Panc1 (cell line): ENCODE data around the gene SEC14L5. TPM values are rescaled to one million over a fixed set of nuclear protein-coding genes. Genes with fewer than 3 reads are reported as not detected.

ENCODE experiments used
- ATAC-seq: fragments of 200-7000 bp; cut with Tn5 transposase; 2 replicates; pipeline ENCODE4 v1.9.1; 2020; ENCODE audit warnings: mild to moderate bottlenecking, moderate library complexity
- BruUV-seq: library from RNA; stranded (reverse); fragments of 400-500 nt; replicated peaks from 2 replicates; lab custom pipeline; 2021; lab: Mats Ljungman, UMichigan
- CTCF ChIA-PET: fragments of 300-600 bp; sonication (Branson Sonifier 250); formaldehyde crosslinking; loops from one replicate; lab custom pipeline; 2022; ENCODE audit warnings: antibody characterized with exemption; lab: Charles Lee
- POLR2A ChIA-PET: fragments of 300-600 bp; sonication (Branson Sonifier 250); formaldehyde crosslinking; loops from one replicate; lab custom pipeline; 2022; ENCODE audit warnings: antibody characterized with exemption; lab: Charles Lee
- DNase-seq: peaks from one replicate; pipeline ENCODE4 v3.0.0-alpha.2; 2010; ENCODE audit warnings: low read depth, low spot score
- H3K27ac ChIP-seq: 2 replicates; pipeline ENCODE4 v1.5.1; 2011; ENCODE audit warnings: mild to moderate bottlenecking, low read length, inconsistent platforms
- H3K27me3 ChIP-seq: fragments of 200-500 bp; sonication (Bioruptor generic); 2 replicates; pipeline ENCODE4 v1.6.0; 2014; ENCODE audit warnings: low read length, inconsistent platforms; ENCODE audit not compliant: control insufficient read depth, insufficient read depth
- H3K36me3 ChIP-seq: fragments of 200-500 bp; sonication (Bioruptor generic); 2 replicates; pipeline ENCODE4 v1.5.1; 2014; ENCODE audit warnings: inconsistent platforms, mild to moderate bottlenecking, low read length, moderate library complexity; ENCODE audit not compliant: control insufficient read depth, insufficient read depth
- H3K4me1 ChIP-seq: 2 replicates; pipeline ENCODE4 v1.5.1; 2011; ENCODE audit warnings: inconsistent platforms, mild to moderate bottlenecking, low read length, moderate library complexity; ENCODE audit not compliant: control insufficient read depth, insufficient read depth
- H3K4me3 ChIP-seq, 2 experiments: 2 replicates each; pipeline ENCODE4 v1.5.1; 2011 to 2012; ENCODE audit warnings: low read depth in 2 of 2, low read length in 2 of 2, mild to moderate bottlenecking in 2 of 2, inconsistent platforms in 1 of 2, moderate library complexity in 1 of 2
- H3K9me3 ChIP-seq: fragments of 200-500 bp; sonication (Bioruptor generic); 2 replicates; pipeline ENCODE4 v1.5.1; 2014; ENCODE audit warnings: low read depth, mild to moderate bottlenecking, inconsistent platforms, low read length, moderate library complexity; ENCODE audit not compliant: control insufficient read depth, insufficient read depth
- CTCF ChIP-seq: fragments of 450-650 bp; IDR thresholded peaks from 2 replicates; pipeline ENCODE4 v1.5.1; 2017; ENCODE audit warnings: mild to moderate bottlenecking
- POLR2AphosphoS5 ChIP-seq: IDR thresholded peaks from 2 replicates; pipeline ENCODE4 v1.6.1; 2012; ENCODE audit warnings: mild to moderate bottlenecking, low read depth, low read length, moderate library complexity
- REST ChIP-seq, 2 experiments: IDR thresholded peaks; 2 replicates each; pipeline ENCODE4 v1.6.1; 2011 to 2012; ENCODE audit warnings: low read depth in 2 of 2, control low read depth in 1 of 2, low read length in 1 of 2, mild to moderate bottlenecking in 1 of 2, moderate library complexity in 1 of 2; ENCODE audit not compliant: insufficient read depth in 1 of 2
- SIN3A ChIP-seq: IDR thresholded peaks from 2 replicates; pipeline ENCODE4 v1.6.1; 2012; ENCODE audit warnings: low read depth, mild to moderate bottlenecking, low read length, moderate library complexity, borderline replicate concordance; ENCODE audit not compliant: insufficient read depth
- TCF7L2 ChIP-seq: IDR thresholded peaks from 2 replicates; pipeline ENCODE4 v1.6.1; 2011; ENCODE audit warnings: mild to moderate bottlenecking, low read depth, low read length, inconsistent platforms
- in situ Hi-C: cut with HindIII; loops from 2 replicates; pipeline ENCODE4 v1.10.0; 2016; ENCODE audit warnings: low sequenced_read_pairs, low pct_unique_long_range_greater_than_20kb
- intact Hi-C: fragments of 100-400 bp; cut with micrococcal nuclease; formaldehyde crosslinking; loops from one replicate; pipeline ENCODE4 v1.10.0; 2022; ENCODE audit not compliant: unreplicated experiment
- total RNA-seq: library from RNA; stranded (reverse); gene quantifications from one replicate; pipeline ENCODE4 v1.2.1, GENCODE V29; 2021; ENCODE audit not compliant: unreplicated experiment

Gene SEC14L5
- total RNA-seq, 1 experiment from 2014 or later, result 0.26 TPM

DNA sequence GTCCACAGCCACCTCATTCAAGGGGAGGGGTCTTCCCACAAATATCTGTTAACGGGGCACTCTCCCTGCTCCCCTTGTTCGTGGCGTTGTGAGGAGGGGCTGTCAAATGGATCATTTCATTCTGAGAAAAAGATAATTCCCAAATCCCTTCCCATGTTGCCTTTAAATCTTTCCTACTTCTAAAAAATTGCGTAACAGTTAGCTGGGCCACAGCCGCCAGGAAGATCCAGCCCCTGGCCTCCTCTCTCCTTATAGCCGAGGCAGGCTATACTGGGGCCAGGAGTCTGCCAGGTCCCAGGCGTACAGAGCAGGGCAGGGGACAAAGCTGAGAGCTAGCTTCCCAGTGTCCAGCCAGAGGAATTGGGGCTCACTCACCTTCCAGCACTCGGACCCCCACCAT lies 107.2 kb downstream of the SEC14L5 start:
- no TSS peak for BruUV-seq
- H3K27me3 ChIP-seq, result no peaks in the 10 kb centered on the region; the same call in 1 of the 2 replicates
- no peak overlapping the region for H3K4me3 ChIP-seq
- no peak for TF ChIP-seq TCF7L2
- TF ChIP-seq POLR2AphosphoS5, result no peak
- ChIA-PET CTCF (no interaction called here), POLR2A (interaction anchor here (0.6 kb wide), 1 partner anchor 331 kb away, joined by 3 read pairs; the partner anchor contains the start of genes ANKS3 and DNAAF8)
- H3K9me3 ChIP-seq, result no peaks in the 10 kb centered on the region
- H3K27ac ChIP-seq, result no peak overlapping the region
- intact Hi-C loops, result no loop called here
- H3K4me1 ChIP-seq, result no peaks in the 10 kb centered on the region
- ATAC-seq (peak; percentile 30; the same call in 1 of the 2 replicates), DNase-seq (no peak)
- H3K36me3 ChIP-seq, result no peaks in the 10 kb centered on the region
- in situ Hi-C loops, result no loop called here

DNA sequence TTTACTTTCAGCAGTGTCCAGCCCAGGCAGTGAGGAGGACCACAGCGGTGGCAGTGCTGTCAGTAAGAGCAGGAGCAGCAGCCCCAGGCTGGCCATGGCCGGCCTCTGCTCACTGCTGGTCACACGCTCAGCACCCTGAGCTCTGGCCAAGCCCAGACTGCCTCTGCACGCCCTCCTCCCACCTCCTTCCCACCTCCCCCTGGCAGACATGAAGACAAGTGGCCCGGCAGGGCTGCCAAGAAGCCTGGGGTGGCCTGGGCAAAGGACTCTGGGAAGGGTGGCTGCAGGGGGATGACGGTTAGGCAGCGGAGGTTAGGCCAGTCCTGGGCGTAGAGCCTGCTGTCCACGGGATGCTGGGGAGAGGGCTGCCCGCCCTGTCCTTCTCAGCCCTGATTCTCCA lies 107.7 kb downstream of the SEC14L5 start, which contains the start of gene C16orf89:
Gene C16orf89 (minus strand): TSS at position 144 of the 400 bp plus-strand sequence. CDS start 48 bp downstream, at position 96.
- Histone ChIP-seq H3K4me3 (no peak within 1 kb of the TSS), H3K36me3 (no peaks in the 10 kb centered on the region), H3K4me1 (no peaks in the 10 kb centered on the region), H3K27me3 (no peaks in the 10 kb centered on the region; the same call in 1 of the 2 replicates), H3K9me3 (no peaks in the 10 kb centered on the region), H3K27ac (no peak within 1 kb of the TSS)
- no peak for DNase-seq
- peak; percentile 43 for ATAC-seq
- POLR2A ChIA-PET, result no interaction called here
- in situ Hi-C loops (no loop called here), intact Hi-C loops (no loop called here)
- CTCF ChIA-PET, result interaction anchor here (0.5 kb wide), 1 partner anchor 98 kb away, joined by 4 read pairs; no protein-coding TSS in a partner anchor
- TF ChIP-seq REST (IDR thresholded peaks at IDR 0.05; ENCODE audit: insufficient read depth in 1 of 2, low read depth in 2 of 2, low read length in 1 of 2) (no peak), POLR2AphosphoS5 (no peak), SIN3A (no peak), CTCF (no peak), TCF7L2 (no peak)
- no TSS peak for BruUV-seq

- Histone ChIP-seq H3K9me3 (no peaks in the 10 kb centered on the region), H3K27ac (no peak overlapping the region), H3K4me1 (no peaks in the 10 kb centered on the region), H3K36me3 (no peaks in the 10 kb centered on the region), H3K27me3 (no peaks in the 10 kb centered on the region; the same call in 1 of the 2 replicates), H3K4me3 (no peak overlapping the region)
- ATAC-seq (no peak), DNase-seq (no peak)
- in situ Hi-C loops (no loop called here), intact Hi-C loops (no loop called here)
- no TSS peak for BruUV-seq
- no peak for TF ChIP-seq SIN3A
- no peak for TF ChIP-seq TCF7L2
- TF ChIP-seq CTCF, result no peak
- no peak for TF ChIP-seq REST (IDR thresholded peaks at IDR 0.05; ENCODE audit: insufficient read depth in 1 of 2, low read depth in 2 of 2, low read length in 1 of 2)
- no peak for TF ChIP-seq POLR2AphosphoS5
- ChIA-PET CTCF (no interaction called here), POLR2A (no interaction called here)
These were observed 108.4 kb downstream of the SEC14L5 start for GRCh38 chr16:5066511-5066910.
